A204.1 (cell line): ENCODE data around the gene ISLR2.

ENCODE experiments used
- FAIRE-seq: peaks from 2 replicates; lab custom pipeline; 2012; peaks lifted over from hg19 to GRCh38; lab: Jason Lieb, UNC

The ISLR2 gene

GRCh38 chr15:74178326-74179100 lies 48.1 kb downstream of the ISLR2 start:
- no peak for FAIRE-seq

- no peak for FAIRE-seq
These were observed 48.9 kb downstream of the ISLR2 start for GRCh38 chr15:74179101-74179841.

- no peak for FAIRE-seq
These were observed 49.8 kb downstream of the ISLR2 start for GRCh38 chr15:74179983-74180880.

- FAIRE-seq = no peak
These were observed 50.7 kb downstream of the ISLR2 start for GRCh38 chr15:74180881-74181602.

- FAIRE-seq = no peak
These were observed 51.7 kb downstream of the ISLR2 start for GRCh38 chr15:74182131-74182530.

- no peak for FAIRE-seq
These were observed 54.3 kb downstream of the ISLR2 start for GRCh38 chr15:74184582-74185091.

- no peak for FAIRE-seq
These were observed 55.4 kb downstream of the ISLR2 start for GRCh38 chr15:74185710-74186348.
